ENCODE data around the gene KRTAP6-1. TPM values are rescaled to one million over a fixed set of nuclear protein-coding genes. Genes with fewer than 3 reads are reported as not detected.

KRTAP6-1 gene
- not detected in 5 replicates for total RNA-seq (2022; extraction: Qiagen RNA extraction; ENCODE audit: low read depth)

GRCh38 chr21:30613836-30614235, at the start of gene KRTAP6-1:
Gene KRTAP6-1 (minus strand): TSS chr21:30613930. CDS start chr21:30613904, 26 bp downstream.

DNA sequence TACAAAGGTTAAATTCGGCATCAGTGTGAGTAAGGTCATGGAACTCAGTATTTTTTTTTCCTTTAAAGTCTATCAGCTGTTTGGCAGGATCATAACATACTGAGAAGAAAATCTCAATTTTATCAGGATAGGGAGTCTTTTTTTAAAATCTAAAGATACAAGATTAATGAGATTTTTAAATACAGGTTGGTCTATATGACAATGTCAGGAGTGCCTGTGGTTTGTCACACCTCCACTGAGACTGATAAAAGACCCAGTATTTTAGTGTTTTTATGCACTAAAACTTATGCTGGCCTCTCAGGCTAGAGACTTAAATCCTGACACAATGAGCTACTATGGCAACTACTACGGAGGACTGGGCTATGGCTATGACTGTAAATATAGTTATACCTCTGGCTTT, 28.8 kb upstream of the KRTAP6-1 start, which contains the start of gene KRTAP20-3:
TSS of gene KRTAP20-3 (plus strand) at position 301 of the 400 bp plus-strand sequence.

DNA sequence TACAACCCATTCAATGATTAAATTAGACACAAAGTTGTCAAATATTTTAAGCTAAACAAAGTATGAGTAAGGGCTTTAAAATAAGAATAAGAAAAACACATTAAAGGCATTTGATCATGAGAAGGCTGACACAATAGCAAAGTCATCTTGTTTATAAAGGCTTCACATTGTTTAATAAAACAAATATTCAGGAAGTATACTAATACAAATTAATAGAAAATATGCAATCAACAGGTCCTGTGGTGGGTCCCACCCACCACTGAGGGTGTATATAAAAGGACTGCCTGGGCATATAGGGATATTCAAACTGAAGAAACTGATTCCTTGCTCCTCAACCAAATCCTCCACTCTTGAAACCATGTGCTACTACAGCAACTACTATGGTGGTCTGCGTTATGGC, 21.2 kb upstream of the KRTAP6-1 start, which contains the start of gene KRTAP20-2:
TSS of gene KRTAP20-2 (plus strand) at position 301 of the 400 bp plus-strand sequence. CDS start at position 359, 58 bp downstream.

DNA sequence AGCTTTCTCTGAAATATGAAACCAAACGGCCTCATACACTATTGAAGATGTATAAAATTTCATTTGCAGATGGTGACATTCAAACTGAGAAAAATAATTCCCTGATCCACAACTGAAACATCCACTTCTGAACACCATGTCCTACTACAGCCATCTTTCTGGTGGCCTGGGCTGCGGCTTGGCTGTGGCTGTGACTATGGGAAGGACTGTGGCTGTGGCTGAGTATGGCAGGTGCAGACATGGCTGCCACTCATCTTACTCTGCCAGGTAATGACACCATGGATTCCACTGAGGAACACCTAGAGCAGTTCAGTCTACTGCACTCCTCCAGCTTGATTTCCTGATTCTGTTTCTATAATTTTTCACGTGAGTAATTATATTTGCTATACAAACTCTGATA, 6.8 kb upstream of the KRTAP6-1 start, which contains the start of gene KRTAP20-4:
TSS of gene KRTAP20-4 (plus strand) at position 106 of the 400 bp plus-strand sequence.

GRCh38 chr21:30616125-30616524, 2.4 kb upstream of the KRTAP6-1 start, which contains the start of gene KRTAP20-1:
Gene KRTAP20-1 (plus strand): TSS chr21:30616425. CDS start chr21:30616455, 30 bp downstream.

GRCh38 chr21:30600787-30601186, 12.9 kb downstream of the KRTAP6-1 start, which contains the start of gene KRTAP22-1:
Gene KRTAP22-1 (plus strand): TSS chr21:30601087.

DNA sequence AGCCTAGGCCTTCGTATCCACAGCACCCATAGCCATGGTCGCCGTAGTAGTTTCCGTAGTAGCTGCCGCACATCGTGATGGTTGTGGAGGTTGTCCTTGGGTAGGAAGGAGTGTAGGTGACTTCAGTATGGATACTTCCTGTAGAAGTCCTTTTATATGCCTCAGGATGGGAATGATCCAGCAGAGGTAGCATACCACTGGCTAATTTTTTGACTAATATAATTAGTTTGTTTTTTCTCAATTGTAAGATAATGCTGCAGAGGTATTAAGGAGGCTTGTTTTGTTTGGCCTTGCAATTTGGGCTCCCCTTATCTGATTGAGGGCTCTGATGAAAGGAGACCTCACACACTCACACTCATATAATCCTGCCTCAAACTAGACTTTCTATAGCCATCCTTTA, 14.9 kb downstream of the KRTAP6-1 start, which contains the start of gene KRTAP6-2:
TSS of gene KRTAP6-2 (minus strand) at position 101 of the 400 bp plus-strand sequence. CDS start at position 73, 28 bp downstream.

DNA sequence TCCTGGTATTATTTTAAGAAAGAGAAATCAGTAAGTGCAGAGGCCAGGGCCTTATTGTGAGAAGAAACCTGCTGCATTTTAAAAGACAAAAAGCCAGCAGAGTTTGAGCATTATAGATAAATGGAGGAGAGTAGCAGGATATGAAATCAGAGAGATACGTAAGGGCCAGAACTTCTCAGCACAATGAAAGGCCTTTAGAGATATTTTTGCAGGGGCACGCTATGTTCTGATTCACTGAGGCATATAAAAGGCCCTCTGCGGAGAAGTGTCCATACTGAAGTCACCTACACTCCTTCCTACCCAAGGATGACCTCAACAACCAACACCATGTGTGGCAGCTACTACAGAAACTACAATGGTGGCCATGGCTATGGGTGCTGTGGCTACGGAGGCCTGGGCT, 21.6 kb downstream of the KRTAP6-1 start, which contains the start of gene KRTAP6-3:
TSS of gene KRTAP6-3 (plus strand) at position 301 of the 400 bp plus-strand sequence. CDS start at position 307, 6 bp downstream.

GRCh38 chr21:30590297-30590696, 23.4 kb downstream of the KRTAP6-1 start, which contains the start of gene KRTAP22-2:
Gene KRTAP22-2 (minus strand): TSS chr21:30590397.

Other genes starting within 250 kb of the KRTAP6-1 start
- not detected in 5 replicates for gene KRTAP13-2, start 241.7 kb downstream of the KRTAP6-1 start, total RNA-seq (2022; extraction: Qiagen RNA extraction; ENCODE audit: low read depth)
- not detected in 5 replicates for gene KRTAP13-1, start 217.9 kb downstream of the KRTAP6-1 start, total RNA-seq (2022; extraction: Qiagen RNA extraction; ENCODE audit: low read depth)
- gene KRTAP13-3, start 188.0 kb downstream of the KRTAP6-1 start, total RNA-seq (2022; extraction: Qiagen RNA extraction; ENCODE audit: low read depth): not detected in 5 replicates
- not detected in 5 replicates for gene KRTAP13-4, start 183.7 kb downstream of the KRTAP6-1 start, total RNA-seq (2022; extraction: Qiagen RNA extraction; ENCODE audit: low read depth)
- not detected in 5 replicates for gene KRTAP15-1, start 173.7 kb downstream of the KRTAP6-1 start, total RNA-seq (2022; extraction: Qiagen RNA extraction; ENCODE audit: low read depth)
- gene KRTAP19-1, start 133.6 kb downstream of the KRTAP6-1 start, total RNA-seq (2022; extraction: Qiagen RNA extraction; ENCODE audit: low read depth): not detected in 5 replicates
- gene KRTAP19-2, start 126.5 kb downstream of the KRTAP6-1 start, total RNA-seq (2022; extraction: Qiagen RNA extraction; ENCODE audit: low read depth): not detected in 5 replicates
- gene KRTAP19-3, start 121.9 kb downstream of the KRTAP6-1 start, total RNA-seq (2022; extraction: Qiagen RNA extraction; ENCODE audit: low read depth): not detected in 5 replicates
- gene KRTAP19-4, start 116.8 kb downstream of the KRTAP6-1 start, total RNA-seq (2022; extraction: Qiagen RNA extraction; ENCODE audit: low read depth): not detected in 5 replicates
- gene KRTAP19-5, start 111.8 kb downstream of the KRTAP6-1 start, total RNA-seq (2022; extraction: Qiagen RNA extraction; ENCODE audit: low read depth): not detected in 5 replicates
- not detected in 5 replicates for gene KRTAP19-6, start 72.1 kb downstream of the KRTAP6-1 start, total RNA-seq (2022; extraction: Qiagen RNA extraction; ENCODE audit: low read depth)
- not detected in 5 replicates for gene KRTAP19-7, start 52.6 kb downstream of the KRTAP6-1 start, total RNA-seq (2022; extraction: Qiagen RNA extraction; ENCODE audit: low read depth)
- not detected in 5 replicates for gene KRTAP22-2, start 23.5 kb downstream of the KRTAP6-1 start, total RNA-seq (2022; extraction: Qiagen RNA extraction; ENCODE audit: low read depth)
- not detected in 5 replicates for gene KRTAP6-3, start 21.5 kb downstream of the KRTAP6-1 start, total RNA-seq (2022; extraction: Qiagen RNA extraction; ENCODE audit: low read depth)
- not detected in 5 replicates for gene KRTAP6-2, start 15.0 kb downstream of the KRTAP6-1 start, total RNA-seq (2022; extraction: Qiagen RNA extraction; ENCODE audit: low read depth)
- gene KRTAP22-1, start 12.8 kb downstream of the KRTAP6-1 start, total RNA-seq (2022; extraction: Qiagen RNA extraction; ENCODE audit: low read depth): not detected in 5 replicates
- gene KRTAP20-1, start 2.5 kb upstream of the KRTAP6-1 start, total RNA-seq (2022; extraction: Qiagen RNA extraction; ENCODE audit: low read depth): not detected in 5 replicates
- not detected in 5 replicates for gene KRTAP20-4, start 6.7 kb upstream of the KRTAP6-1 start, total RNA-seq (2022; extraction: Qiagen RNA extraction; ENCODE audit: low read depth)
- not detected in 5 replicates for gene KRTAP20-2, start 21.3 kb upstream of the KRTAP6-1 start, total RNA-seq (2022; extraction: Qiagen RNA extraction; ENCODE audit: low read depth)
- not detected in 5 replicates for gene KRTAP20-3, start 28.9 kb upstream of the KRTAP6-1 start, total RNA-seq (2022; extraction: Qiagen RNA extraction; ENCODE audit: low read depth)
- gene KRTAP21-3, start 104.8 kb upstream of the KRTAP6-1 start, total RNA-seq (2022; extraction: Qiagen RNA extraction; ENCODE audit: low read depth): not detected in 5 replicates
- gene KRTAP21-2, start 133.3 kb upstream of the KRTAP6-1 start, total RNA-seq (2022; extraction: Qiagen RNA extraction; ENCODE audit: low read depth): not detected in 5 replicates
- not detected in 5 replicates for gene KRTAP21-1, start 141.5 kb upstream of the KRTAP6-1 start, total RNA-seq (2022; extraction: Qiagen RNA extraction; ENCODE audit: low read depth)
- not detected in 5 replicates for gene KRTAP8-1, start 199.3 kb upstream of the KRTAP6-1 start, total RNA-seq (2022; extraction: Qiagen RNA extraction; ENCODE audit: low read depth)
- not detected in 5 replicates for gene KRTAP7-1, start 215.8 kb upstream of the KRTAP6-1 start, total RNA-seq (2022; extraction: Qiagen RNA extraction; ENCODE audit: low read depth)

All from A549 treated with DMSO at 1 μM for 4 hours (cell line).